K562 (cell line): ENCODE data around the gene CNTF. TPM values are rescaled to one million over a fixed set of nuclear protein-coding genes. Genes with fewer than 3 reads are reported as not detected.

Source experiments
- ATAC-seq: fragments of 200-7000 bp; cut with Tn5 transposase; 3 replicates; pipeline ENCODE4 v1.9.1; 2020; ENCODE audit warnings: moderate library complexity
- BruUV-seq: library from RNA; stranded (reverse); fragments of 400-500 nt; replicated peaks from 2 replicates; lab custom pipeline; 2021; lab: Mats Ljungman, UMichigan
- CTCF ChIA-PET: fragments of 300-600 bp; formaldehyde crosslinking; extraction: SDS; loops from one replicate; lab custom pipeline; 2021; ENCODE audit warnings: low intra/inter-chr PET ratio; lab: Yijun Ruan, JAX
- POLR2A ChIA-PET: fragments of 300-600, 350-650 bp; sonication (Branson Sonifier 250); formaldehyde crosslinking; extraction: SDS; loops from one replicate; lab custom pipeline; 2021; ENCODE audit warnings: antibody characterized with exemption, inconsistent platforms; lab: Yijun Ruan, JAX
- DNase-seq, 4 experiments: peaks; one replicate each; pipeline versions ENCODE4 v3.0.0 to v3.0.0-alpha.2; 2011 to 2018; ENCODE audit warnings: low spot score in 3 of 4, mixed read lengths in 3 of 4; ENCODE audit errors: extremely low read depth in 1 of 4
- FAIRE-seq: peaks from 2 replicates; lab custom pipeline; 2011; peaks lifted over from hg19 to GRCh38; lab: Jason Lieb, UNC
- H2AFZ ChIP-seq: 2 replicates; pipeline ENCODE4 v1.6.0; 2011; ENCODE audit warnings: low read depth, low read length, control low read depth, inconsistent platforms
- H3K27ac ChIP-seq: fragments of 200-600 bp; 3 replicates; pipeline ENCODE4 v1.8.0; 2011; ENCODE audit warnings: low read depth, mild to moderate bottlenecking, control low read depth, inconsistent platforms, low read length, moderate library complexity, mixed read lengths; ENCODE audit errors: extremely low read depth
- H3K27me3 ChIP-seq, 2 experiments: fragments of 300-600 bp in 1 of 2; 2 replicates in 1 of 2; 3 replicates in 1 of 2; pipeline versions ENCODE4 v1.6.0 to v1.8.0; 2011; ENCODE audit warnings: inconsistent platforms in 2 of 2, low read length in 2 of 2, mild to moderate bottlenecking in 1 of 2, mixed read lengths in 1 of 2, moderate library complexity in 1 of 2; ENCODE audit not compliant: control insufficient read depth in 2 of 2, insufficient read depth in 2 of 2
- H3K36me3 ChIP-seq: fragments of 300-600 bp; 3 replicates; pipeline ENCODE4 v1.8.0; 2011; ENCODE audit warnings: mild to moderate bottlenecking, low read length, inconsistent platforms; ENCODE audit not compliant: control insufficient read depth, insufficient read depth
- H3K4me1 ChIP-seq, 2 experiments: fragments of 200-600 bp in 1 of 2; replicated peaks in 1 of 2; 2 replicates in 1 of 2; 3 replicates in 1 of 2; pipeline versions ENCODE4 v1.5.1 to v1.8.0; 2011; ENCODE audit warnings: inconsistent platforms in 2 of 2, low read length in 2 of 2, mild to moderate bottlenecking in 1 of 2, mixed read lengths in 1 of 2, moderate library complexity in 1 of 2; ENCODE audit not compliant: control insufficient read depth in 2 of 2, insufficient read depth in 2 of 2
- H3K4me2 ChIP-seq: 2 replicates; pipeline ENCODE4 v1.6.1; 2011; ENCODE audit warnings: low read length, control low read depth, inconsistent platforms, mixed read lengths; ENCODE audit not compliant: insufficient read depth
- H3K4me3 ChIP-seq: fragments of 200-600 bp; sonication (generic), shearing (Covaris generic); 2 replicates; pipeline ENCODE4 v1.5.1; 2016; ENCODE audit warnings: control low read depth, inconsistent platforms
- H3K79me2 ChIP-seq: fragments of 200-600 bp; 3 replicates; pipeline ENCODE4 v1.8.0; 2011; ENCODE audit warnings: low read length, inconsistent platforms; ENCODE audit not compliant: control insufficient read depth, insufficient read depth
- H3K9ac ChIP-seq, 2 experiments: 2 replicates each; pipeline versions ENCODE4 v1.6.0 to v1.6.1; 2011; ENCODE audit warnings: low read depth in 2 of 2, low read length in 2 of 2, control low read depth in 1 of 2, inconsistent platforms in 1 of 2, mild to moderate bottlenecking in 1 of 2, mixed read lengths in 1 of 2; ENCODE audit not compliant: insufficient read depth in 1 of 2
- H3K9me1 ChIP-seq: one replicate; pipeline ENCODE4 v1.6.0; 2011; ENCODE audit warnings: inconsistent platforms, mild to moderate bottlenecking, low read length, moderate library complexity; ENCODE audit not compliant: control insufficient read depth, insufficient read depth
- H3K9me3 ChIP-seq: replicated peaks from 2 replicates; pipeline ENCODE4 v1.5.1; 2011; ENCODE audit warnings: low read depth, low read length, inconsistent platforms; ENCODE audit not compliant: control insufficient read depth, insufficient read depth
- H4K20me1 ChIP-seq: replicated peaks from 2 replicates; pipeline ENCODE4 v1.6.1; 2011; ENCODE audit warnings: low read length, inconsistent platforms, mixed read lengths; ENCODE audit not compliant: control insufficient read depth, insufficient read depth
- BRF1 ChIP-seq: IDR thresholded peaks from 3 replicates; pipeline ENCODE4 v1.6.1; 2011; ENCODE audit warnings: borderline replicate concordance, mild to moderate bottlenecking; ENCODE audit not compliant: insufficient read length; ENCODE audit errors: extremely low read depth
- CBX1 ChIP-seq: sonication (generic); IDR thresholded peaks from 2 replicates; pipeline ENCODE4 v1.6.1; 2016; ENCODE audit warnings: antibody characterized with exemption, low read depth, mild to moderate bottlenecking
- CHCHD3 ChIP-seq: fragments of 250-450 bp; sonication (Bioruptor Pico); IDR thresholded peaks from 2 replicates; pipeline ENCODE4 v2.1.2; 2022; ENCODE audit warnings: mild to moderate bottlenecking
- GTF2E2 ChIP-seq: fragments of 200-800 bp; sonication (Bioruptor generic); IDR thresholded peaks from 2 replicates; pipeline ENCODE4 v1.6.1; 2016; ENCODE audit warnings: missing genetic modification characterization, missing compliant biosample characterization
- HDAC8 ChIP-seq: fragments of 450-650 bp; IDR thresholded peaks from 2 replicates; pipeline ENCODE4 v1.6.1; 2016; ENCODE audit warnings: mild to moderate bottlenecking, missing genetic modification characterization, moderate library complexity, missing compliant biosample characterization
- KLF6 ChIP-seq: fragments of 250-450 bp; sonication (Bioruptor Pico); IDR thresholded peaks from 2 replicates; pipeline ENCODE4 v1.4.0; 2020; ENCODE audit warnings: mild to moderate bottlenecking, moderate library complexity, borderline replicate concordance
- LARP7 ChIP-seq: fragments of 450-650 bp; IDR thresholded peaks from 2 replicates; pipeline ENCODE4 v1.6.1; 2016
- NCOA1 ChIP-seq: fragments of 450-650 bp; IDR thresholded peaks from 2 replicates; pipeline ENCODE4 v1.6.1; 2016; ENCODE audit warnings: low read depth
- NFRKB ChIP-seq: fragments of 450-650 bp; IDR thresholded peaks from 2 replicates; pipeline ENCODE4 v1.6.1; 2016; ENCODE audit warnings: low read depth
- PHF21A ChIP-seq: fragments of 450-650 bp; IDR thresholded peaks from 2 replicates; pipeline ENCODE4 v1.6.1; 2017; ENCODE audit warnings: low read depth, borderline replicate concordance
- STAT5B ChIP-seq: fragments of 250-450 bp; sonication (Bioruptor Pico); IDR thresholded peaks from 2 replicates; pipeline ENCODE4 v1.8.0; 2021; ENCODE audit warnings: mild to moderate bottlenecking, inconsistent platforms
- TAF1 ChIP-seq: IDR thresholded peaks from 2 replicates; pipeline ENCODE4 v1.6.1; 2011; ENCODE audit warnings: mild to moderate bottlenecking, low read length, moderate library complexity; ENCODE audit not compliant: insufficient read depth, control insufficient read depth, severe bottlenecking; ENCODE audit errors: extremely low read depth
- TARDBP ChIP-seq: fragments of 450-650 bp; IDR thresholded peaks from 2 replicates; pipeline ENCODE4 v1.6.1; 2016
- TFAM ChIP-seq: fragments of 250-450 bp; sonication (Bioruptor Pico); conservative IDR thresholded peaks from 2 replicates; pipeline ENCODE4 v1.5.0; 2021; ENCODE audit warnings: mild to moderate bottlenecking, moderate library complexity
- ZFPM2 ChIP-seq: fragments of 250-450 bp; sonication (Bioruptor Pico); IDR thresholded peaks from 2 replicates; pipeline ENCODE4 v1.5.1; 2022; ENCODE audit warnings: mild to moderate bottlenecking
- ZNF121 ChIP-seq: sonication (generic); formaldehyde crosslinking; conservative IDR thresholded peaks from 2 replicates; pipeline ENCODE4 v1.8.0; 2022; ENCODE audit warnings: missing genetic modification reagents
- ZNF324 ChIP-seq: fragments of 250-450 bp; sonication (Bioruptor Pico); IDR thresholded peaks from 2 replicates; pipeline ENCODE4 v1.4.0; 2020; ENCODE audit warnings: mild to moderate bottlenecking
- WGBS: fragments of 100-300 bp; shearing (Covaris generic); methylation state at CpG from one replicate; pipeline ENCODE4 v1.1.6; 2016; ENCODE audit warnings: low coverage, mixed read lengths; ENCODE audit not compliant: insufficient coverage; ENCODE audit errors: missing lambda C conversion rate; 5-methylcytosine and 5-hydroxymethylcytosine counted together
- in situ Hi-C: fragments of 300-500 bp; cut with MboI; formaldehyde crosslinking; loops from 4 replicates; pipeline ENCODE4 v1.15.0; 2018; ENCODE audit warnings: inconsistent platforms, mixed read lengths
- intact Hi-C: fragments of 100-400 bp; cut with micrococcal nuclease; formaldehyde crosslinking; loops from 2 replicates; pipeline ENCODE4 v1.14.2; 2022
- polyA plus RNA-seq, 8 experiments: library from polyadenylated mRNA; depleted of rRNA in 4 of 8; stranded (reverse) in 5 of 8; unstranded in 3 of 8; fragments of >200 nt; fragmentation: Nextera tagmentation in 2 of 8; fragmentation: Illumina TruSeq in 1 of 8; extraction: Ambion mirVana in 2 of 8; extraction: Trizol in 1 of 8; gene quantifications; 2 replicates each; pipeline versions ENCODE4 v1.2.1 to v1.2.3, GENCODE V29; 2011 to 2014; ENCODE audit warnings: inconsistent platforms in 1 of 8, missing spikeins in 1 of 8
- total RNA-seq, 7 experiments: library from RNA; depleted of rRNA in 6 of 7; stranded (reverse); fragments of >200 nt in 6 of 7; fragmentation: Illumina TruSeq in 2 of 7; extraction: Trizol in 2 of 7; gene quantifications; 2 replicates each; pipeline versions ENCODE4 v1.2.1 to v1.2.3, GENCODE V29; 2011 to 2021; ENCODE audit warnings: low replicate concordance in 1 of 7
- TF ChIP-seq, protein P1 (sequence below): conservative IDR thresholded peaks from 2 replicates; pipeline ENCODE4 v1.6.1; 2011; ENCODE audit warnings: low read depth, mild to moderate bottlenecking, low read length; ENCODE audit not compliant: control insufficient read depth
- TF ChIP-seq, protein P2 (sequence below), 2 experiments: fragments of 200-800 bp in 1 of 2; sonication (Bioruptor generic) in 1 of 2; sonication (generic) in 1 of 2; formaldehyde crosslinking in 1 of 2; IDR thresholded peaks in 1 of 2; conservative IDR thresholded peaks in 1 of 2; 2 replicates each; pipeline versions ENCODE4 v1.5.0 to v1.6.1; 2016 to 2020; ENCODE audit warnings: missing compliant biosample characterization in 1 of 2, missing genetic modification characterization in 1 of 2, missing genetic modification reagents in 1 of 2
- TF ChIP-seq, protein P3 (sequence below): sonication (generic); formaldehyde crosslinking; IDR thresholded peaks from 2 replicates; pipeline ENCODE4 v1.8.0; 2022; ENCODE audit warnings: mild to moderate bottlenecking, missing genetic modification reagents

The CNTF gene
- total and polyA plus RNA-seq, 9 of the 15 experiments (the other 6 are each of a cell fraction or from before 2014, with no cell fraction given): 0.17 to 5.0 (median 2.3) TPM

DNA sequence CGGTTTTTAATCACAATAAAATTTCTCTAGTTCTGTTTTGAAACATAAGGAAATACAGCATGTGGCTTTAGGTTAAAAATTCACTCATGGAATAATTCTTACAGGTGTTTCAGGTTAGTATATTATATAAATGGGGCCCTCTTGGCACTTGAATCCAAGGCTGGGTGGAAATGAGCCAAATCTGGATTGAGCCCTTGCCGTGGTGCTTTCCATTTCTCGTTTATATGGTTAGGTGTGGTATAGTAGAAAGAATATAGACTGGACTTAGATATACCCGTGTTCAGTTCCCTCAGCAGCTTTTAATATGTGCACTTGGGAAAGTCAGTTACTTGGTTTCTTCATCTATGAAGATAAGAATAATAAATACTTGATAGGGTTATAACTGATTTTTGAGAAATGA is 27.6 kb upstream of the CNTF start:
- in situ Hi-C loops: no loop called here
- CTCF ChIA-PET: no interaction called here

More for the DNA sequence above, 27.6 kb upstream of the CNTF start:
- Histone ChIP-seq H4K20me1 (no peaks in the 10 kb centered on the region), H3K79me2 (peaks cover 100% of the 10 kb centered on the region), H3K4me3 (no peak overlapping the region), H3K36me3 (peaks cover 47% of the 10 kb centered on the region), H2AFZ (no peak overlapping the region), H3K9ac (no peak overlapping the region), H3K27ac (no peak overlapping the region), H3K9me3 (no peaks in the 10 kb centered on the region), H3K9me1 (peaks cover 3% of the 10 kb centered on the region), H3K27me3 (no peaks in the 10 kb centered on the region), H3K4me2 (no peak overlapping the region), H3K4me1 (peaks cover 4 to 16% of the 10 kb centered on the region in 2 experiments; a peak in 4 of 5 replicates)
- ATAC-seq (no peak), FAIRE-seq (no peak), DNase-seq (no peak)
- 73% methylated on average over 4 of the region's 4 CpGs for WGBS
- intact Hi-C loops: no loop called here
- POLR2A ChIA-PET: interaction anchor here (1.1 kb wide), 1 partner anchor 36 kb away, joined by 3 read pairs; no protein-coding TSS in a partner anchor
- TF ChIP-seq CBX1 (no peak), TAF1 (no peak), ZNF121 (CRISPR knock-in tag) (no peak), ZNF324 (CRISPR knock-in tag) (no peak), PHF21A (no peak), ZFPM2 (CRISPR knock-in tag) (no peak), NFRKB (no peak), NCOA1 (no peak), KLF6 (no peak), GTF2E2 (tag) (no peak), TARDBP (no peak), LARP7 (no peak), TFAM (CRISPR knock-in tag) (no peak), BRF1 (no peak), STAT5B (CRISPR knock-in tag) (no peak), CHCHD3 (CRISPR knock-in tag) (no peak), HDAC8 (tag) (no peak)
- TF ChIP-seq, protein P1, sequence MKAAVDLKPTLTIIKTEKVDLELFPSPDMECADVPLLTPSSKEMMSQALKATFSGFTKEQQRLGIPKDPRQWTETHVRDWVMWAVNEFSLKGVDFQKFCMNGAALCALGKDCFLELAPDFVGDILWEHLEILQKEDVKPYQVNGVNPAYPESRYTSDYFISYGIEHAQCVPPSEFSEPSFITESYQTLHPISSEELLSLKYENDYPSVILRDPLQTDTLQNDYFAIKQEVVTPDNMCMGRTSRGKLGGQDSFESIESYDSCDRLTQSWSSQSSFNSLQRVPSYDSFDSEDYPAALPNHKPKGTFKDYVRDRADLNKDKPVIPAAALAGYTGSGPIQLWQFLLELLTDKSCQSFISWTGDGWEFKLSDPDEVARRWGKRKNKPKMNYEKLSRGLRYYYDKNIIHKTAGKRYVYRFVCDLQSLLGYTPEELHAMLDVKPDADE: no peak
- TF ChIP-seq, protein P2, sequence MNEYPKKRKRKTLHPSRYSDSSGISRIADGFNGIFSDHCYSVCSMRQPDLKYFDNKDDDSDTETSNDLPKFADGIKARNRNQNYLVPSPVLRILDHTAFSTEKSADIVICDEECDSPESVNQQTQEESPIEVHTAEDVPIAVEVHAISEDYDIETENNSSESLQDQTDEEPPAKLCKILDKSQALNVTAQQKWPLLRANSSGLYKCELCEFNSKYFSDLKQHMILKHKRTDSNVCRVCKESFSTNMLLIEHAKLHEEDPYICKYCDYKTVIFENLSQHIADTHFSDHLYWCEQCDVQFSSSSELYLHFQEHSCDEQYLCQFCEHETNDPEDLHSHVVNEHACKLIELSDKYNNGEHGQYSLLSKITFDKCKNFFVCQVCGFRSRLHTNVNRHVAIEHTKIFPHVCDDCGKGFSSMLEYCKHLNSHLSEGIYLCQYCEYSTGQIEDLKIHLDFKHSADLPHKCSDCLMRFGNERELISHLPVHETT (CRISPR knock-in tag; conservative IDR thresholded peaks at IDR 0.05 in 1 of 2, IDR thresholded peaks at IDR 0.05 in 1 of 2): no peak
- TF ChIP-seq, protein P3, sequence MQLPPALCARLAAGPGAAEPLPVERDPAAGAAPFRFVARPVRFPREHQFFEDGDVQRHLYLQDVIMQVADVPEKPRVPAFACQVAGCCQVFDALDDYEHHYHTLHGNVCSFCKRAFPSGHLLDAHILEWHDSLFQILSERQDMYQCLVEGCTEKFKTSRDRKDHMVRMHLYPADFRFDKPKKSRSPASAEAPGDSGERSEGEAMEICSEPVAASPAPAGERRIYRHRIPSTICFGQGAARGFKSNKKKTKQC: no peak
- no TSS peak for BruUV-seq
